Trophoblast cell (in vitro differentiated cells and primary cell): ENCODE results near the gene DYRK1A.

Experiments used
- DNase-seq, 2 donors: peaks; one replicate each; pipeline ENCODE4 v3.0.0-alpha.2; 2016
- H2AFZ ChIP-seq: 2 replicates; pipeline ENCODE4 v1.6.1; 2013; ENCODE audit warnings: low read length, moderate library complexity, mild to moderate bottlenecking; ENCODE audit not compliant: insufficient read depth, poor library complexity
- H2AK5ac ChIP-seq: 2 replicates; pipeline ENCODE4 v1.6.1; 2013; ENCODE audit warnings: mild to moderate bottlenecking, low read length
- H2BK120ac ChIP-seq: 2 replicates; pipeline ENCODE4 v1.6.1; 2013; ENCODE audit warnings: low read length, mild to moderate bottlenecking, moderate library complexity; ENCODE audit not compliant: insufficient read depth, poor library complexity
- H2BK12ac ChIP-seq: 2 replicates; pipeline ENCODE4 v1.6.1; 2013; ENCODE audit warnings: mild to moderate bottlenecking, low read length, moderate library complexity
- H2BK5ac ChIP-seq: 2 replicates; pipeline ENCODE4 v1.6.1; 2013; ENCODE audit warnings: low read length, low read depth, moderate library complexity, mild to moderate bottlenecking; ENCODE audit not compliant: poor library complexity
- H3K14ac ChIP-seq: 2 replicates; pipeline ENCODE4 v1.6.1; 2013; ENCODE audit warnings: mild to moderate bottlenecking, low read length
- H3K18ac ChIP-seq: 2 replicates; pipeline ENCODE4 v1.6.1; 2013; ENCODE audit warnings: mild to moderate bottlenecking, low read length
- H3K23ac ChIP-seq: 2 replicates; pipeline ENCODE4 v1.6.1; 2013; ENCODE audit warnings: low read length
- H3K27ac ChIP-seq: 2 replicates; pipeline ENCODE4 v1.5.1; 2013; ENCODE audit warnings: low read depth, mild to moderate bottlenecking, inconsistent platforms, low read length, moderate library complexity
- H3K27me3 ChIP-seq: 2 replicates; pipeline ENCODE4 v1.6.1; 2013; ENCODE audit warnings: inconsistent platforms, mild to moderate bottlenecking, low read length, moderate library complexity; ENCODE audit not compliant: insufficient read depth
- H3K36me3 ChIP-seq, 2 experiments: 1 replicate in 1 of 2; 2 replicates in 1 of 2; pipeline ENCODE4 v1.6.1; 2013; ENCODE audit warnings: low read length in 2 of 2, mild to moderate bottlenecking in 2 of 2, moderate library complexity in 1 of 2; ENCODE audit not compliant: insufficient read depth in 2 of 2, control insufficient read depth in 1 of 2
- H3K4ac ChIP-seq: 2 replicates; pipeline ENCODE4 v1.6.1; 2013; ENCODE audit warnings: low read depth, mild to moderate bottlenecking, low read length, moderate library complexity
- H3K4me1 ChIP-seq, 2 experiments: 1 replicate in 1 of 2; 2 replicates in 1 of 2; pipeline ENCODE4 v1.6.1; 2013; ENCODE audit warnings: low read length in 2 of 2, mild to moderate bottlenecking in 2 of 2, moderate library complexity in 1 of 2; ENCODE audit not compliant: insufficient read depth in 2 of 2, control insufficient read depth in 1 of 2
- H3K4me2 ChIP-seq: 2 replicates; pipeline ENCODE4 v1.6.1; 2013; ENCODE audit warnings: inconsistent platforms, mild to moderate bottlenecking, low read length, moderate library complexity
- H3K4me3 ChIP-seq: 2 replicates; pipeline ENCODE4 v1.5.1; 2013; ENCODE audit warnings: mild to moderate bottlenecking, low read depth, low read length, inconsistent platforms
- H3K79me1 ChIP-seq: one replicate; pipeline ENCODE4 v1.6.1; 2013; ENCODE audit warnings: low read length
- H3K79me2 ChIP-seq: 2 replicates; pipeline ENCODE4 v1.6.1; 2013; ENCODE audit warnings: low read length, mild to moderate bottlenecking; ENCODE audit not compliant: control insufficient read depth, insufficient read depth, poor library complexity
- H3K9ac ChIP-seq: 2 replicates; pipeline ENCODE4 v1.6.1; 2013; ENCODE audit warnings: mild to moderate bottlenecking, low read length
- H3K9me3 ChIP-seq: 2 replicates; pipeline ENCODE4 v1.6.1; 2013; ENCODE audit warnings: low read depth, mild to moderate bottlenecking, control low read depth, inconsistent platforms, low read length; ENCODE audit not compliant: insufficient read depth
- H4K12ac ChIP-seq: 2 replicates; pipeline ENCODE4 v1.6.1; 2013; ENCODE audit warnings: low read depth, mild to moderate bottlenecking, low read length, moderate library complexity
- H4K8ac ChIP-seq: 2 replicates; pipeline ENCODE4 v1.6.1; 2013; ENCODE audit warnings: low read depth, mild to moderate bottlenecking, low read length, moderate library complexity
- H4K91ac ChIP-seq: one replicate; pipeline ENCODE4 v1.6.1; 2013; ENCODE audit warnings: low read depth, mild to moderate bottlenecking, low read length, moderate library complexity
- WGBS: extraction: QIAGEN DNeasy Blood & Tissue Kit; methylation state at CpG from one replicate; pipeline ENCODE4 v1.1.7; 2013; ENCODE audit warnings: missing lambda C conversion rate; ENCODE audit not compliant: insufficient read length, insufficient coverage; ENCODE audit errors: extremely low coverage; 5-methylcytosine and 5-hydroxymethylcytosine counted together

Gene DYRK1A

GRCh38 chr21:37337831-37338230, 28.7 kb upstream of the DYRK1A start:
- Histone ChIP-seq H3K14ac (no peak overlapping the region), H3K9ac (no peak overlapping the region), H3K4me3 (no peak overlapping the region), H4K91ac (no peak overlapping the region), H4K12ac (no peak overlapping the region), H3K9me3 (no peaks in the 10 kb centered on the region), H2BK120ac (no peak overlapping the region), H2BK12ac (no peak overlapping the region), H3K27ac (no peak overlapping the region), H3K27me3 (no peaks in the 10 kb centered on the region), H3K79me1 (no peaks in the 10 kb centered on the region), H2BK5ac (no peak overlapping the region), H3K4me2 (no peak overlapping the region), H3K18ac (no peak overlapping the region), H3K4ac (no peak overlapping the region), H3K36me3 (peaks cover 0 to 1% of the 10 kb centered on the region in 2 experiments), H2AFZ (no peak overlapping the region), H3K23ac (no peak overlapping the region), H2AK5ac (no peak overlapping the region), H3K79me2 (no peaks in the 10 kb centered on the region), H3K4me1 (peaks cover 6 to 8% of the 10 kb centered on the region in 2 experiments), H4K8ac (no peak overlapping the region)
- WGBS, result no CpG with 5 or more reads among the region's 2 CpGs
- DNase-seq, result peak in 1 of 2 donors; percentile 25

DNA sequence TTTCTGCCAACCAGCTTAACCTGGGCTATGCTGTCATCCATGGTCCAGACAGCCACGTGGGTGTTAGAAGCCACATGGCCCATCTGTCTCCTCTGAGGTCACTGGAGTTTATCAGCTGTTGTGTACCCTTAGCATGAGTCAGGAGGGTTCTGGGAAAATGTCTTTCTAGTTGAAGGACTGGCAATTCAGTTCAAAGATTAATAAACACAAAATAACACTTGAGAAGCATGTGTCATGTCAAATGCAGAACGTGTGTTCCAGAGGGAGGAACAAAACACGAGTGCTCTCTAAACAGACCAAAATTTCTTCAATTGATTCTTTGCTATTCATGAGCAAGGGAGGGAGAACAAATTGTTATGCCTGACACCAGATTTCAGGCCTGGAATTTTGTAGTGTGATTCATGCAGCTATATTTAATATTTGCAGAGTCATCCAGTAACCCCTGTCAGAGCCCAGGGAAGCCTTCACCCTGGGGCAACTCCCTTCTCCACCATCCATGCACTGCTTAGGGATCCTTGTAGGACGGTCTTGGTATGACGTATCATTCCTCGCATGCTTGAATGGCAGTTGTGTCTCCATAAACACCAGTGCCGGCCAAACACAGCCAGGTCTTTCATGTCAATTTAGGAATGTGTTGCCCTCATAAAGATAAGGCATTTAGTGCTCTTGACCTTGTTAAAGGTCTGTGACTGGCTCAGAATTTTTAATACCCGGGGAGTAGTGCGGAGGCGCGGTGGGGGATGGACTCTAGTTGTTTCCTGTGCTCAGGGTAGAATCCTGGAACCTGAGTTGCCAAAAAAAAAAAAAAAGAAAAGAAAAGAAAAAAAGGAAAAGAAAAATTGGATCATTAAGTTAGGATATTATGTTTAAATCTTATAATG, 27.7 kb upstream of the DYRK1A start:
- Histone ChIP-seq H4K8ac (no peak overlapping the region), H3K4me1 (peaks cover 6 to 8% of the 10 kb centered on the region in 2 experiments), H3K79me1 (no peaks in the 10 kb centered on the region), H2AFZ (no peak overlapping the region), H3K27ac (no peak overlapping the region), H3K23ac (no peak overlapping the region), H3K4me3 (no peak overlapping the region), H3K79me2 (no peaks in the 10 kb centered on the region), H2BK5ac (no peak overlapping the region), H3K4ac (no peak overlapping the region), H2BK12ac (no peak overlapping the region), H3K4me2 (peak overlapping the region; percentile 11), H3K36me3 (peaks cover 0 to 1% of the 10 kb centered on the region in 2 experiments), H3K27me3 (no peaks in the 10 kb centered on the region), H4K91ac (no peak overlapping the region), H3K14ac (no peak overlapping the region), H3K18ac (no peak overlapping the region), H2BK120ac (no peak overlapping the region), H2AK5ac (no peak overlapping the region), H4K12ac (no peak overlapping the region), H3K9me3 (no peaks in the 10 kb centered on the region), H3K9ac (no peak overlapping the region)
- WGBS, result no CpG with 5 or more reads among the region's 11 CpGs
- peak; percentile 98 to 99 for DNase-seq

DNA sequence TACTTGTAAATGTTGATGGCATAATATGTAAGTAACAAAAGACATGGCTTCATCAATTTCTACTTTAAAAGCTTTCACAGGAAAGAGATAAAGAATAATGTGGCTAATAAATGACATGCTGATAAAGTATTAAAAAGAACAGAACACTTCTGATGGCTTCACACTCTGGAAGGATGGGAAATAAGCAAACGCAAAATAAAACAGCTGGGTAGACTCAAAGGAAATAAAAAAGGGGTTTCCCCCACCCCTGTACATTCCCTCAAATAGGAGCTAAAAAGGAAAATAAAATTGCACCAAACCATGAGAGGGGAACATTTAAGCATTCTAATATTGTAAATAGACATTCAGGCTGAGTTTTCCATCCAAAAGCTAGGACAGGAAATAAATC, 27.0 kb upstream of the DYRK1A start:
- Histone ChIP-seq H3K4ac (no peak overlapping the region), H4K91ac (no peak overlapping the region), H3K14ac (no peak overlapping the region), H4K8ac (no peak overlapping the region), H3K4me3 (no peak overlapping the region), H2AFZ (no peak overlapping the region), H3K9ac (no peak overlapping the region), H2AK5ac (no peak overlapping the region), H4K12ac (no peak overlapping the region), H3K23ac (no peak overlapping the region), H3K9me3 (no peaks in the 10 kb centered on the region), H3K79me2 (no peaks in the 10 kb centered on the region), H3K27ac (no peak overlapping the region), H2BK120ac (no peak overlapping the region), H3K18ac (no peak overlapping the region), H2BK12ac (no peak overlapping the region), H3K4me2 (no peak overlapping the region), H3K79me1 (no peaks in the 10 kb centered on the region), H3K36me3 (peaks cover 0 to 1% of the 10 kb centered on the region in 2 experiments), H3K4me1 (peaks cover 6 to 8% of the 10 kb centered on the region in 2 experiments), H2BK5ac (no peak overlapping the region), H3K27me3 (no peaks in the 10 kb centered on the region)
- WGBS, result no CpG with 5 or more reads among the region's 1 CpG
- no peak for DNase-seq

DNA sequence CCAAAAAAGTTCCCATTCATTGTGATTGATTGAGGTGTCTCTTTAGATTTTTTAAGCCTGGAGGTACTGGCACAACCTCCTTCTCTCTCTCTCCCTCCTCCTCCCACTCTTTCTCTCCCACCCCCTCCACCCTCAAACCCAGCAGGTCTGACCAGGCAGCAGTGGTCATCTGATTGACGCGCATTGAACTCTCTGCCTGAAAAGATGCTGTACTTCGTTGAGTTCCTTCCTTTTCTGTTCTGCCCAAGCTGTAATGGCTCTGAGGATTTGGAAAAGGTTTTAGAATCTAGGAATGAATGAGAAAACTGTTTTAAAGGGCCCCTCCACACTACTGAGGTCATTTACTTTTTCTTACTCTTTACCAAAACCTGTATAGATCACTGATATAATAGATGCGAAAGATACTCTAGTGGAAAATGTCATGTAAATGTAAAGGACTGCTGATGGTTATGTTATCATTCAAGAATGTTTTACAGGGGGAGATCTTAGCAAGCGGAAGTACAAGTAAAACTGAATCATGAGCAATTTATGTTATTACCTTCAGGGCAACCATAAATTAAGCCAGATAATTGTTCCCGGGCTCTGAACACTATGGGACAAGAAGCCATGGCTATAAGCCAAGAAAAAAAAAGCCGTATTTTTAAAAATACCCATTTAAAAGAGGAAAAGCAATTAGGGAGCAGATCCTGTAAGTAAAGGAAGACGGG, 25.2 kb upstream of the DYRK1A start:
- H3K27me3 ChIP-seq, result no peaks in the 10 kb centered on the region
- DNase-seq, result peak in 1 of 2 donors; percentile 41
- H3K9ac ChIP-seq, result no peak overlapping the region
- no CpG with 5 or more reads among the region's 8 CpGs for WGBS
- H3K4me3 ChIP-seq, result no peak overlapping the region
- no peak overlapping the region for H2AFZ ChIP-seq
- no peak overlapping the region for H4K8ac ChIP-seq
- H4K12ac ChIP-seq, result no peak overlapping the region
- H2BK5ac ChIP-seq, result no peak overlapping the region
- no peak overlapping the region for H3K14ac ChIP-seq
- no peak overlapping the region for H3K4ac ChIP-seq
- no peak overlapping the region for H2BK12ac ChIP-seq
- no peaks in the 10 kb centered on the region for H3K79me1 ChIP-seq
- no peak overlapping the region for H3K27ac ChIP-seq
- no peak overlapping the region for H3K23ac ChIP-seq
- no peak overlapping the region for H2AK5ac ChIP-seq
- no peak overlapping the region for H3K18ac ChIP-seq
- H3K9me3 ChIP-seq, result no peaks in the 10 kb centered on the region
- H3K79me2 ChIP-seq, result no peaks in the 10 kb centered on the region
- H2BK120ac ChIP-seq, result no peak overlapping the region
- H3K36me3 ChIP-seq, result no peaks in the 10 kb centered on the region
- peaks cover 6 to 8% of the 10 kb centered on the region in 2 experiments for H3K4me1 ChIP-seq
- H3K4me2 ChIP-seq, result no peak overlapping the region
- no peak overlapping the region for H4K91ac ChIP-seq
